ENCODE data around the gene UBE2J1.

Gene UBE2J1

GRCh38 chr6:89364586-89364985, 12.1 kb upstream of the UBE2J1 start:
- DNase-seq (ENCODE audit: low read depth in 2 of 2) = no peak

GRCh38 chr6:89361171-89361570, 8.6 kb upstream of the UBE2J1 start:
- no peak for DNase-seq (ENCODE audit: low read depth in 2 of 2)

DNA sequence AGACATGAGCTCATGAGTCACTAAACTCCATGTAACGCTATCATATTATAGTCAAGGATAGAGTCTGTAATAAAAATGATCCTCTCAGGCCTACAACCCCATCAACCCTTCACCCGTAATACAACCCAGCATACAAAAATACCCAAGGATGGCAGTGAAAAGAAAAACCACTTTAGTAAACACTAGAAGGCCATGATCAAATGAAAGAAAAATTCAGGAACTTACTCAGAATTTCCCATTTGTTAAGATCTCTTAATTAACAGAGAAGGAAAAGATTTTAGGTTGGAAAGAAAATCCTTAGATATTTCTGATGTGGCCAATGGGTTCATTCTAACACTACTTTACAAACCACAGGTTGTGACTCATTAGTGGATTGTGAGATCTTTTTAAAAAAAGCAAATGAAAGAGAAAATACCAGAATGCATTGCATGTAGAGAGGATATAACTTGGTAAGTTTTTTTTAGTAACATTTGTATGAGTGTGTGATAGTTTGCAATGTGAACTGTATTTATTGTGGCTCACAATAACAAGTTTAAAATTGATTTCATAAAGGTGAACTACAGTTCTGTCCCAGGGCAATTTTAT, 8.0 kb upstream of the UBE2J1 start:
- no peak for DNase-seq (ENCODE audit: low read depth in 2 of 2)

DNA sequence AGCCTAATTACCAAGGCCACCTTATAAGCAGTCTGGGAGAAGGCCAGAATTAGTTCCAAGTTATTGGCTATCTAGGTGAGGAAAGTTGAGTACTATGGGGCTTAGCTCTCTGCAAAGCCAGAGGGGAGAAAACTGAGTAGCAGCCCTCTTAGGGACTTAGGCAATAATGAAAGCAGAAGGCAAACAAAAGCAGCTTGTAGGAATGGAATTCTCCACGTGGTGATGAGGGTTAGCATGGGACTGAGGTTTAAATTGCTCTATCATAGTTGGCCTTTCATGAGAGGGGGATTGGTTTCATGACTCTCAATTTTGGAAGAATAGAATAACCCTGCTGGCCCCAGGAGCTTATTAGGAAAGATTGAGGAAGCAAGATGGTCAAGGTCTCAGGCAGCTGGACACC, 7.0 kb upstream of the UBE2J1 start:
- DNase-seq (ENCODE audit: low read depth in 2 of 2) = no peak

GRCh38 chr6:89357390-89357789, 4.9 kb upstream of the UBE2J1 start:
- DNase-seq (ENCODE audit: low read depth in 2 of 2) = no peak

DNA sequence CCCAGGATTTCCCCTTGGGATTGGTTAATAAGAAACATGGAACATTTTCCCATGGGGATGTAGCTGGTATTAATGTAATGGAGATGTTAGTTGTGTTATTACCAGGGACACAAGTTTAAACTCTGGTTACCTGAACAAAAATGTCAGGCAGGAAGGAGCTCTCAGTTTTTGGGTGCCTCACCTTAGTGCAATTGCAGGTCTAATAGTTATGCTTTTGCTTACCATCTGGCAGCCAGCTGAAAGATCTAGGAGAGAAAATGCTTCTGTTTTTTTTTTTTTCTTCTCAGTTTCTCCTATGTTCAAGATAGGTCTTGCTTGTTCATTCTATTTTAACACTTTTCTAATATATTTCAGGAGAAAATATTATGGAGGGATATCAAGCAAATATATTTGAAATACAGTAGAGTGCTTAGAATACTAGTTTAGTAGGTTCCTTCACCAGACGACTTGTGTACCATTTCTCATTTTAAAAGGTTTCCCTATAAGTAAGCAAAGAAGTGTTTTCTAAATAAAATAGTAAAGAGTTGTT, 4.2 kb upstream of the UBE2J1 start:
- DNase-seq (ENCODE audit: low read depth in 2 of 2) = no peak

- no peak for DNase-seq (ENCODE audit: low read depth in 2 of 2)
These were observed 3.1 kb upstream of the UBE2J1 start for GRCh38 chr6:89355511-89356194.

- no peak for DNase-seq (ENCODE audit: low read depth in 2 of 2)
These were observed 1.3 kb upstream of the UBE2J1 start for GRCh38 chr6:89353702-89354392.

DNA sequence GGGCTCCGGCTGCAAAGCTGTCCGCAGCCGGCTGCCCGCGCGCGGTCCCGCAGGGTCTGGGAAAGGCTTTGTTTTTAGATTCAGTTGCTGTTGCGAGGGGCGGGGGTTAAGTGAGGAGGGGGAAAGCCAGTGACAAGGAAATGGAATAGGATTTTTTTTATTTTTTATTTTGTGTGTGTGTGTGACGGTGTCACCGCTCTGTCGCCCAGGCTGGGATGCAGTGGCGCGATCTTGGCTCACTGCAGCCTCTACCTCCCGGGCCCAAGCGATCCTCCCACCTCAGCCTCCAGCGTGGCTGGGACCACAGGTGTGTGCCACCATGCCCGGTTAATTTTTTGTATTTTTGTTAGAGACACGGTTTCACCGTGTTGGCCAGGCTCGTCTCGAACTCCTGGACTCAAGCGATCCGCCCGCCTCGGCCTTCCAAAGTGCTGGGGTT, 615 bp upstream of the UBE2J1 start:
- no peak for DNase-seq (ENCODE audit: low read depth in 2 of 2)

- DNase-seq (ENCODE audit: low read depth in 2 of 2) = no peak
These were observed 748 bp downstream of the UBE2J1 start for GRCh38 chr6:89351671-89352277.

- no peak for DNase-seq (ENCODE audit: low read depth in 2 of 2)
These were observed 2.1 kb downstream of the UBE2J1 start for GRCh38 chr6:89350281-89350966.

- DNase-seq (ENCODE audit: low read depth in 2 of 2) = no peak
These were observed 4.2 kb downstream of the UBE2J1 start for GRCh38 chr6:89348372-89348771.

- no peak for DNase-seq (ENCODE audit: low read depth in 2 of 2)
These were observed 4.7 kb downstream of the UBE2J1 start for GRCh38 chr6:89347825-89348224.

GRCh38 chr6:89346433-89346832, 6.1 kb downstream of the UBE2J1 start:
- no peak for DNase-seq (ENCODE audit: low read depth in 2 of 2)

DNA sequence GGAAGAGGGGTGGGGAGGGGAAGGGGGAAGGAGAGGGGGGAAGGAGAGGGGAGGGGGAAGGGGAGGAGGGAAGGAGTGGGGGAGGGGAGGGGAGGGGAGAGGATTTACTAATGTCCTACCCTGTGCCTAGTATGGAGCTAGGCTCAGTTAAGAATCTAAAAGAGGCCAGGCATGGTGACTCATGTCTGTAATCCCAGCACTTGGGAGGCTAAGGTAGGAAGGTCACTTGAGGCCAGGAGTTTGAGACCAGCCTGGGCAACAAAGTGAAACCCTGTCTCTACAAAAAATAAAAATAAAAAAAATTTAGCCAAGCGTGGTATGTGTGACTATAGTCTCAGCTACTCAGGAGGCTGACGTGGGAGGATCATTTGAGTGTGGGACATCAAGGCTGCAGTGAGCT, 13.0 kb downstream of the UBE2J1 start:
- no peak for DNase-seq (ENCODE audit: low read depth in 2 of 2)

DNA sequence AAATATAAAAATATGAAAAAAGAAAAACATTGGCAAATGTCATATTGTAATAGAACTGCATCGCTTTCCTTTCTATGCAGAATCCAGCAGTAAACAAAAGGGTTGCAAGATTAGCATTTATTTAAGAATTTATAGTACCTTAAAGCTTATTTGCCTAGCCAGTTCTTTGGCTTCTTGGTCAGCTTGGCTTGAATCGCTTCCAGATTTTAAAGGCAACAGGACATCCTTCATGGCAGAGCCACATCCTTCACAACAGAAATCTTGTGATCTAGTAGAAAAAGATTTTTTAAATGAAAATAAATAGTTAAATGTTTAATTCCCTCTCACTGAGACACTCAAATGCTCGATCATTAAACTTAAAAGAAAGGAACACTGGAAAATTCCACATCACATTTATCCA, 17.4 kb downstream of the UBE2J1 start:
- no peak for DNase-seq (ENCODE audit: low read depth in 2 of 2)

- no peak for DNase-seq (ENCODE audit: low read depth in 2 of 2)
These were observed 21.6 kb downstream of the UBE2J1 start for GRCh38 chr6:89330910-89331309.

- no peak for DNase-seq (ENCODE audit: low read depth in 2 of 2)
These were observed 23.5 kb downstream of the UBE2J1 start for GRCh38 chr6:89328976-89329375.

GRCh38 chr6:89324304-89324703, 28.2 kb downstream of the UBE2J1 start:
- DNase-seq (ENCODE audit: low read depth in 2 of 2) = no peak

DNA sequence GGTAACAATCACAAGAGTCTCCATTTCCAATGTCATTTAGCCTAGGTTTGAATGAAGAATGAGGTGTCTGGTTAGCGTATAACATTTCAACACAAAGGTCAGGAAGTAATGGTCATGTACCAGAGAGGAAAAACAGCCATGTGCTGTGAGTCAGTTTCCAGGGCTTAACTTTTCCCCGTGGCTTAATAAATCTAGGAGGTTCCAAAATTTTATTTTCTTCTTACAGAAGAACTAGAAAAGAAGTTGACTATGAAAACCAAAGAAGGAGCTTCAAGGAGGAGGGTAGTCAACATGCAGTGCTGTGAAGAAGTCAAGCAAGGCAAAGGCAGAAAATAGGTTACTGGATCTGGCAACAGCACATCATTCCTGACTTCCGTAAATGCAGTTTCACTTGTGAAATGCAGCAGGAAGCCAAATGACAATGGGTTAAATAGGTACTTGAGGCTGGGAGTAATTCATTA, 29.0 kb downstream of the UBE2J1 start:
- DNase-seq (ENCODE audit: low read depth in 2 of 2) = no peak

DNA sequence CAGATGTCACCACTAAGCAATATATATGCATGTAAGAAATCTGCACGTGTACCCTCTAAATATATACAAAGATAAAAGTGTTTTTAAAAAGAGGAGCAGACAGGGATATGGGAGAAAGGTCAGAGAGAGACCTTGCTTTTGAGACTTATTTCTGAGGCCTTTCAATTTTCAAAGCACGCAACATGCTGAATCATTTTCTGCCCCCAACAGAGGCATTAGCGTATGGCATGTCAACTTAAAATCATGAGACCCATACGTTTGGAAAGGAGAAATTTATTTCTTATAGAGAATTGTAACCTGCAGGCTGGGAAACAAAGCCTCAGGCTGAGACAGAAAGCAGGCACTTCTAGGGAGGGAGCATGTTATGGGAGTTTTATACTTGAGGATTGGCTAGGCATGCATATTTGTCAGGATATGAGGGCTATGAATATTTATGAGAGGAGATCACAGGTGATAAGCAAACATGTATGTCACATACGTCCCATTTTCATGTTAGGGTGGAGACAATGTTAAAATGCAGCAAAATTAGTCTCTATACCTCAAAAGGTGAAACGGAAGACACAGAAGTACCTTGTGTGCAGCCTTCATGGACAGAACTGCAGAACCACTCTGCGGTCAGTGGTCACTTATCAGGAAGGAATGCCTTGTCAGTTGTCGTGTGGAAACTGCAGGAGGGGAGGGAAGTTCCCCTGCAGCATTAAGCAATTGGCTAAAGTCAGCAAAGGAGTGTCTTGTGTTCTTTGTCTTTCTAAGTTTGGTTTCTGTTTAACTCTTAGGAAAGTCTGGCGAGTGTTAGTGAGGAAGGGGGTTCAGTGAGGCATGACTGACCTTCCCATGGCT, 31.2 kb downstream of the UBE2J1 start:
- DNase-seq (ENCODE audit: low read depth in 2 of 2) = no peak
